Left forelimb (tissue), 1 donor: ENCODE measurements around the gene OR2F1.
"Not testable (repeated sequence)": the region's sequence is repeated elsewhere in the genome, so short reads cannot be mapped to it uniquely, and the experiment has no call there.

Experiments
- DNase-seq: peaks from one replicate; pipeline ENCODE4 v3.0.0-alpha.2; 2018; ENCODE audit warnings: low spot score

Gene OR2F1

DNA sequence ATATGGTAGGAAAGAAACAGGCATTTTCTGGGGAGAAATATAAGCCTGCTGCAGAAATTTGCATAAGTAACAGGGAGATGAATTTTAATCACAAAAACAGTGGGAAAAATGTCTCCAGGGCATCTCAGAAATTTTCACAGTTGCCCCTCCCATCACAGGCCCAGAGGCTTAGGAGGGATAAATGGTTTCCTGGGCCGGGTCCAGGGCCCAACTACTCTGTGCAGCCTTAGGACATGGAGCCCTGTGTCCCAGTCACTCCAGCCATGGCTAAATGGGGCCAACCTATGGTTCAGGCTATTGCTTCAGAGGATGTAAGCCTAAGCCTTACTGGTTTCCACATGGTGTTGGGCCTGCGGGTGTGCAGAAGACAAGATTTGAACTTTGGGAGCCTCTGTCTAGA, 54.7 kb downstream of the OR2F1 start:
- no peak for DNase-seq

DNA sequence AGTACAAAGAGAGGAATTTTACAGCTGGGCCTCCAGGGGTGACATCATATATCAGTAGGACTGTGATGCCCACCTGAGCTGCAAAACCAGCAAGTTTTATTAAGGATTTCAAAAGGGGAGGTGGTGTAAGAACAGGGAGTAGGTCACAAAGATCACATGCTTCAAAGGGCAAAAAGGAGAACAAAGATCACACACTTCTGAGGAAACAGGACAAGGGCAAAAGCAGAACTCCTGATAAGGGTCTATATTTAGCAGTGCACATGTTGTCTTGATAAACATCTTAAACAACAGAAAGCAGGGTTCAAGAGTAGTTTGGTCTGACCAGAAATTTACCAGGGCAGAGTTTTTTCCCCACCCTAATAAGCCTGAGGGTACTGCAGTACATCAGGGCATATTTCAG, 55.4 kb downstream of the OR2F1 start:
- not testable (repeated sequence) for DNase-seq

- DNase-seq, result not testable (repeated sequence)
Measured at GRCh38 chr7:144010821-144011220, 56.2 kb downstream of the OR2F1 start.

- DNase-seq, result no peak
Measured at GRCh38 chr7:144011458-144012230, 57.0 kb downstream of the OR2F1 start.
